WTC11 (cell line): ENCODE data around the gene PER1. TPM values are rescaled to one million over a fixed set of nuclear protein-coding genes. Genes with fewer than 3 reads are reported as not detected.

Source experiments
- ATAC-seq: fragments of 200-7000 bp; cut with Tn5 transposase; 2 replicates; pipeline ENCODE4 v1.10.0; 2021; ENCODE audit warnings: mild to moderate bottlenecking, moderate library complexity
- CTCF ChIA-PET: fragments of 300-600 bp; sonication (Branson Sonifier 250); formaldehyde crosslinking; loops from one replicate; lab custom pipeline; 2021; ENCODE audit warnings: antibody characterized with exemption; lab: Charles Lee
- POLR2A ChIA-PET: fragments of 350-600 bp; sonication (Branson Sonifier 250); formaldehyde crosslinking; loops from one replicate; lab custom pipeline; 2021; ENCODE audit warnings: antibody characterized with exemption; lab: Charles Lee
- DNase-seq: peaks from one replicate; pipeline ENCODE4 v3.0.0; 2021; ENCODE audit warnings: low spot score
- H3K27ac Mint-ChIP-seq: 2 replicates; pipeline ENCODE4 v1.8.0; 2021; ENCODE audit warnings: mixed read lengths
- H3K27me3 Mint-ChIP-seq: 2 replicates; pipeline ENCODE4 v1.8.0; 2021; ENCODE audit warnings: low read depth, mild to moderate bottlenecking, moderate library complexity, mixed read lengths
- H3K36me3 Mint-ChIP-seq: 2 replicates; pipeline ENCODE4 v1.8.0; 2021; ENCODE audit warnings: mixed read lengths
- H3K4me1 Mint-ChIP-seq: 2 replicates; pipeline ENCODE4 v1.8.0; 2022; ENCODE audit warnings: mixed read lengths
- H3K4me3 Mint-ChIP-seq: 2 replicates; pipeline ENCODE4 v1.8.0; 2021; ENCODE audit warnings: mild to moderate bottlenecking, moderate library complexity, mixed read lengths
- H3K9me3 Mint-ChIP-seq: 2 replicates; pipeline ENCODE4 v1.8.0; 2021; ENCODE audit warnings: mixed read lengths
- ERG ChIP-seq: fragments of 250-450 bp; sonication (Bioruptor Pico); IDR thresholded peaks from 2 replicates; pipeline ENCODE4 v1.8.0; 2021; ENCODE audit warnings: mild to moderate bottlenecking
- ESRRA ChIP-seq: sonication (generic); formaldehyde crosslinking; IDR thresholded peaks from 2 replicates; pipeline ENCODE4 v1.8.1; 2022; ENCODE audit warnings: mild to moderate bottlenecking, missing genetic modification reagents, borderline replicate concordance
- FOXJ3 ChIP-seq: sonication (generic); formaldehyde crosslinking; IDR thresholded peaks from 2 replicates; pipeline ENCODE4 v1.9.0; 2021; ENCODE audit warnings: missing genetic modification reagents, mild to moderate bottlenecking, borderline replicate concordance
- FOXK1 ChIP-seq: sonication (generic); formaldehyde crosslinking; IDR thresholded peaks from 2 replicates; pipeline ENCODE4 v1.8.0; 2022; ENCODE audit warnings: mild to moderate bottlenecking, moderate library complexity, missing genetic modification reagents
- HMGA2 ChIP-seq: fragments of 250-450 bp; sonication (Bioruptor Pico); IDR thresholded peaks from 2 replicates; pipeline ENCODE4 v1.4.0; 2021; ENCODE audit warnings: mild to moderate bottlenecking, moderate library complexity
- IRF2 ChIP-seq: sonication (generic); formaldehyde crosslinking; IDR thresholded peaks from 2 replicates; pipeline ENCODE4 v1.8.0; 2022; ENCODE audit warnings: low read depth, missing genetic modification reagents, borderline replicate concordance
- NFATC4 ChIP-seq: fragments of 250-450 bp; sonication (Bioruptor Pico); IDR thresholded peaks from 2 replicates; pipeline ENCODE4 v1.9.0; 2021; ENCODE audit warnings: mild to moderate bottlenecking
- NFE2L1 ChIP-seq: sonication (generic); formaldehyde crosslinking; IDR thresholded peaks from 2 replicates; pipeline ENCODE4 v1.8.1; 2023; ENCODE audit warnings: missing genetic modification reagents
- NR2C2 ChIP-seq: sonication (generic); formaldehyde crosslinking; IDR thresholded peaks from 2 replicates; pipeline ENCODE4 v1.8.0; 2022; ENCODE audit warnings: mild to moderate bottlenecking, missing genetic modification reagents
- OVOL2 ChIP-seq: fragments of 250-450 bp; sonication (Bioruptor Pico); IDR thresholded peaks from 2 replicates; pipeline ENCODE4 v1.9.0; 2021; ENCODE audit warnings: mild to moderate bottlenecking, borderline replicate concordance
- RELA ChIP-seq: sonication (generic); formaldehyde crosslinking; IDR thresholded peaks from 2 replicates; pipeline ENCODE4 v1.8.1; 2022; ENCODE audit warnings: missing genetic modification reagents, mild to moderate bottlenecking, borderline replicate concordance
- SOX15 ChIP-seq: fragments of 250-450 bp; sonication (Bioruptor Pico); IDR thresholded peaks from 2 replicates; pipeline ENCODE4 v1.9.0; 2021; ENCODE audit warnings: mild to moderate bottlenecking
- ZNF121 ChIP-seq: sonication (generic); formaldehyde crosslinking; IDR thresholded peaks from 2 replicates; pipeline ENCODE4 v1.8.0; 2023; ENCODE audit warnings: missing genetic modification reagents
- ZNF138 ChIP-seq: sonication (generic); formaldehyde crosslinking; conservative IDR thresholded peaks from 2 replicates; pipeline ENCODE4 v1.8.1; 2022; ENCODE audit warnings: mild to moderate bottlenecking, moderate library complexity, missing genetic modification reagents
- ZNF219 ChIP-seq: sonication (generic); formaldehyde crosslinking; IDR thresholded peaks from 2 replicates; pipeline ENCODE4 v1.8.0; 2023; ENCODE audit warnings: missing genetic modification reagents, mild to moderate bottlenecking, borderline replicate concordance
- ZNF232 ChIP-seq: sonication (generic); formaldehyde crosslinking; IDR thresholded peaks from 2 replicates; pipeline ENCODE4 v1.8.0; 2022; ENCODE audit warnings: mild to moderate bottlenecking, missing genetic modification reagents
- ZNF532 ChIP-seq: fragments of 250-450 bp; sonication (Bioruptor Pico); IDR thresholded peaks from 2 replicates; pipeline ENCODE4 v1.9.0; 2021; ENCODE audit warnings: mild to moderate bottlenecking, borderline replicate concordance
- total RNA-seq: library from RNA; stranded (reverse); gene quantifications from 3 replicates; pipeline ENCODE4 v1.2.3, GENCODE V29; 2021
- TF ChIP-seq, protein P1 (sequence below): sonication (generic); formaldehyde crosslinking; IDR thresholded peaks from 2 replicates; pipeline ENCODE4 v1.8.0; 2022; ENCODE audit warnings: mild to moderate bottlenecking, missing genetic modification reagents
- TF ChIP-seq, protein P2 (sequence below): sonication (generic); formaldehyde crosslinking; IDR thresholded peaks from 2 replicates; pipeline ENCODE4 v1.8.1; 2022; ENCODE audit warnings: mild to moderate bottlenecking, moderate library complexity, missing genetic modification reagents
- TF ChIP-seq, protein P3 (sequence below): sonication (generic); formaldehyde crosslinking; conservative IDR thresholded peaks from 2 replicates; pipeline ENCODE4 v1.8.1; 2023; ENCODE audit warnings: mild to moderate bottlenecking, low read depth, missing genetic modification reagents, moderate library complexity
- TF ChIP-seq, protein P4 (sequence below): sonication (generic); formaldehyde crosslinking; conservative IDR thresholded peaks from 2 replicates; pipeline ENCODE4 v1.8.1; 2022; ENCODE audit warnings: mild to moderate bottlenecking, missing genetic modification reagents
- TF ChIP-seq, protein P5 (sequence below): sonication (generic); formaldehyde crosslinking; IDR thresholded peaks from 2 replicates; pipeline ENCODE4 v1.8.0; 2022; ENCODE audit warnings: mild to moderate bottlenecking, missing genetic modification reagents

Gene PER1
- total RNA-seq, 1 experiment from 2014 or later, result 46.9 TPM

DNA sequence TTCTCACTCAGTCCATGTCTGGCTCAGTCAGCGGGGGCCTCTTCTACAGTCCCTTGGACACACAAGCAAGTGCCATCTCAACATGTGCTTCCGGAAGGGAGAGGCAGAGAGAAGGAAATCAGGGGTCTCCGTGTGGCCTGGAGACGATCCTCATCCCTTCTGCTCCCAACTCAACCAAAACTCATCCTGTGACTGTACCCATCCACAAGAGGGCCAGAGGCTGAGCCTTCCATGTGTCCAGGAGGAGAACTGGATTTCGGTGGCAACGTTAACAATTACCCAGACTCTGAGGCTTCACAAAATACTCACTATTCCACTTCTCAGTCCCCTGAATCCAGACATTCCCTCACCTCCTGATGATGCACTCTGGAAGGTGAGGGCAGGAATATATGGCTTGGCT lies 56.8 kb downstream of the PER1 start:
- Mint-ChIP-seq H3K4me1 (peaks cover 11% of the 10 kb centered on the region), H3K9me3 (no peaks in the 10 kb centered on the region), H3K36me3 (no peaks in the 10 kb centered on the region), H3K4me3 (no peak overlapping the region), H3K27ac (no peak overlapping the region), H3K27me3 (peaks cover 25% of the 10 kb centered on the region)
- DNase-seq (no peak), ATAC-seq (no peak)
- TF ChIP-seq NFATC4 (CRISPR knock-in tag) (no peak), NR2C2 (CRISPR knock-in tag) (no peak), ZNF219 (no peak), RELA (CRISPR knock-in tag) (no peak), SOX15 (CRISPR knock-in tag) (no peak), IRF2 (no peak), HMGA2 (no peak), OVOL2 (CRISPR knock-in tag) (no peak), ESRRA (CRISPR knock-in tag) (no peak), ZNF532 (CRISPR knock-in tag) (no peak)
- TF ChIP-seq, protein P1, sequence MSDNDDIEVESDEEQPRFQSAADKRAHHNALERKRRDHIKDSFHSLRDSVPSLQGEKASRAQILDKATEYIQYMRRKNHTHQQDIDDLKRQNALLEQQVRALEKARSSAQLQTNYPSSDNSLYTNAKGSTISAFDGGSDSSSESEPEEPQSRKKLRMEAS (CRISPR knock-in tag), result no peak
- ChIA-PET POLR2A (no interaction called here), CTCF (interaction anchor here (1.1 to 5.5 kb wide), 5 partner anchors 12 to 24 kb away, joined by 4 to 127 read pairs (median 56); partner anchors contain the start of gene ALOXE3)

DNA sequence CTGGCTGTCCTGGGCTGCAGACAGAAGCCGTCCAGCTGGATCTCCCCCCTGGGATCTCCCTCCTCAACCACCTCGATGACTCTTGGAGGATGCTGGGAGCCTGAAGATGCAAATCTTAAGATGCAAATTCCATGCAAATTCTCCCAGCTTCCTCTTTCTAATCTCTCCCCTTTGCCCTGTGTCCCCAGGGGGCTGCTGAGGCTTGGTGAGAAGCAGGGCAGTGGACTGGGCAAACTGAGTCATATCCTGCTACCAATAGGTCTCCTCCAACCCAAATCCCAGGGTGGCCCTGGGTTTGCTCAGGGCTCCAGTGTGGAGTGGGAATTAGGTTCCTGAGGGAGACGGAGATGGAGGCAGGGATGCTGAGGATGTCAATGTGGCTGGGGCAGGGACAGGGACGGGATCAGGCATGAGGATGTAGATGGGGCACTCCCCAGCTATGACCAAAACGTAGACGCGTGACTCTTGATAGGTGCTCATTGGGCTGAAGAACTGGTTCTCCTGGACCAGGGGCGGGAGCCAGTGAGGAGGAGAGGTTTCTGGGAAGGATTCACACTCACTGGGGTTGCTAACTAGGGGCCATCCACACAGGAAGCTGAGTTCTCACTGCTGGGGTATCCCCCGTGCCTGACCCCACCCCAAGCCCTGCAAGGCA lies 61.0 kb downstream of the PER1 start:
- H3K27me3 Mint-ChIP-seq, result peaks cover 34% of the 10 kb centered on the region
- POLR2A ChIA-PET, result no interaction called here

More for the DNA sequence above, 61.0 kb downstream of the PER1 start:
- no peak overlapping the region for H3K27ac Mint-ChIP-seq
- no peaks in the 10 kb centered on the region for H3K36me3 Mint-ChIP-seq
- H3K4me1 Mint-ChIP-seq, result peaks cover 16% of the 10 kb centered on the region
- CTCF ChIA-PET, result interaction anchor here (0.6 to 5.5 kb wide), 10 partner anchors 12 to 101 kb away, joined by 3 to 91 read pairs (median 14); partner anchors contain the start of gene ALOXE3
- no peak; the same call in 1 of the 2 replicates for ATAC-seq
- TF ChIP-seq FOXK1 (CRISPR knock-in tag) (no peak), ZNF138 (no peak), FOXJ3 (CRISPR knock-in tag) (no peak), IRF2 (no peak), ZNF232 (CRISPR knock-in tag) (no peak), ERG (CRISPR knock-in tag) (no peak), ZNF121 (no peak), ZNF219 (no peak), NFATC4 (CRISPR knock-in tag) (no peak), NFE2L1 (CRISPR knock-in tag) (no peak)
- TF ChIP-seq, protein P2, sequence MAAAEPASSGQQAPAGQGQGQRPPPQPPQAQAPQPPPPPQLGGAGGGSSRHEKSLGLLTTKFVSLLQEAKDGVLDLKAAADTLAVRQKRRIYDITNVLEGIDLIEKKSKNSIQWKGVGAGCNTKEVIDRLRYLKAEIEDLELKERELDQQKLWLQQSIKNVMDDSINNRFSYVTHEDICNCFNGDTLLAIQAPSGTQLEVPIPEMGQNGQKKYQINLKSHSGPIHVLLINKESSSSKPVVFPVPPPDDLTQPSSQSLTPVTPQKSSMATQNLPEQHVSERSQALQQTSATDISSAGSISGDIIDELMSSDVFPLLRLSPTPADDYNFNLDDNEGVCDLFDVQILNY (CRISPR knock-in tag), result no peak
- TF ChIP-seq, protein P3, sequence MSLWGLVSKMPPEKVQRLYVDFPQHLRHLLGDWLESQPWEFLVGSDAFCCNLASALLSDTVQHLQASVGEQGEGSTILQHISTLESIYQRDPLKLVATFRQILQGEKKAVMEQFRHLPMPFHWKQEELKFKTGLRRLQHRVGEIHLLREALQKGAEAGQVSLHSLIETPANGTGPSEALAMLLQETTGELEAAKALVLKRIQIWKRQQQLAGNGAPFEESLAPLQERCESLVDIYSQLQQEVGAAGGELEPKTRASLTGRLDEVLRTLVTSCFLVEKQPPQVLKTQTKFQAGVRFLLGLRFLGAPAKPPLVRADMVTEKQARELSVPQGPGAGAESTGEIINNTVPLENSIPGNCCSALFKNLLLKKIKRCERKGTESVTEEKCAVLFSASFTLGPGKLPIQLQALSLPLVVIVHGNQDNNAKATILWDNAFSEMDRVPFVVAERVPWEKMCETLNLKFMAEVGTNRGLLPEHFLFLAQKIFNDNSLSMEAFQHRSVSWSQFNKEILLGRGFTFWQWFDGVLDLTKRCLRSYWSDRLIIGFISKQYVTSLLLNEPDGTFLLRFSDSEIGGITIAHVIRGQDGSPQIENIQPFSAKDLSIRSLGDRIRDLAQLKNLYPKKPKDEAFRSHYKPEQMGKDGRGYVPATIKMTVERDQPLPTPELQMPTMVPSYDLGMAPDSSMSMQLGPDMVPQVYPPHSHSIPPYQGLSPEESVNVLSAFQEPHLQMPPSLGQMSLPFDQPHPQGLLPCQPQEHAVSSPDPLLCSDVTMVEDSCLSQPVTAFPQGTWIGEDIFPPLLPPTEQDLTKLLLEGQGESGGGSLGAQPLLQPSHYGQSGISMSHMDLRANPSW (CRISPR knock-in tag), result no peak
- TF ChIP-seq, protein P4, sequence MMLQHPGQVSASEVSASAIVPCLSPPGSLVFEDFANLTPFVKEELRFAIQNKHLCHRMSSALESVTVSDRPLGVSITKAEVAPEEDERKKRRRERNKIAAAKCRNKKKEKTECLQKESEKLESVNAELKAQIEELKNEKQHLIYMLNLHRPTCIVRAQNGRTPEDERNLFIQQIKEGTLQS (CRISPR knock-in tag), result no peak
- TF ChIP-seq, protein P5, sequence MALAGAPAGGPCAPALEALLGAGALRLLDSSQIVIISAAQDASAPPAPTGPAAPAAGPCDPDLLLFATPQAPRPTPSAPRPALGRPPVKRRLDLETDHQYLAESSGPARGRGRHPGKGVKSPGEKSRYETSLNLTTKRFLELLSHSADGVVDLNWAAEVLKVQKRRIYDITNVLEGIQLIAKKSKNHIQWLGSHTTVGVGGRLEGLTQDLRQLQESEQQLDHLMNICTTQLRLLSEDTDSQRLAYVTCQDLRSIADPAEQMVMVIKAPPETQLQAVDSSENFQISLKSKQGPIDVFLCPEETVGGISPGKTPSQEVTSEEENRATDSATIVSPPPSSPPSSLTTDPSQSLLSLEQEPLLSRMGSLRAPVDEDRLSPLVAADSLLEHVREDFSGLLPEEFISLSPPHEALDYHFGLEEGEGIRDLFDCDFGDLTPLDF (CRISPR knock-in tag), result no peak
- TF ChIP-seq, all 79 proteins: peak for 0
- no peaks in the 10 kb centered on the region for H3K9me3 Mint-ChIP-seq
- H3K4me3 Mint-ChIP-seq, result no peak overlapping the region
- no peak for DNase-seq
